GM12892 (cell line): ENCODE measurements around the gene SH3RF3.

ENCODE experiments used
- POLR2A ChIP-seq: IDR thresholded peaks from 2 replicates; pipeline ENCODE4 v1.6.1; 2011; ENCODE audit warnings: low read depth, low read length, control low read depth
- POLR2AphosphoS5 ChIP-seq: IDR thresholded peaks from 2 replicates; pipeline ENCODE4 v1.6.1; 2011; ENCODE audit warnings: low read depth, low read length, control low read depth

DNA sequence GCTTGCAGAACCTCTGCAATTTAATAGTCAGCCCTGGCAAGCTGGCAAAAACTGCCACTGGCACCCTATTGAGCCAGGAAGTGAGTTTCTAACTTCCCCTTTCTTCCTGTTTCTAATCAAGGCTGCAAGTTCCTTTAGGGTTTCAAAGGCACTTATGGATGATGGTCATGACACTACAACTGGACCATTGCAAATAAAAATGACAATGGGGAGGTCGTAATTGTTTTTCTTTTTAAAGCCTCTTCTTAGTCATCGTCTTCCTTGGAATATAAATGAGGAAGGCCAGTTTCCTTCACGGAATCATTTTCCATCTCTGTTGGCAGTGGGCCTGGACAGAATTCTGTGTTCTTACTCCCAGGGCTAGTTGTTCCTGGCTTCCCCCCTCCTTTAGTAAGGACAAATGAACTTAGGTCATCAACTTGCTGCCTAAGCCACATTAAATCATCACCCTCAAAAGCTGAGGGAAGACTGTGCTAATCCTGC lies 35.8 kb downstream of the SH3RF3 start:
- TF ChIP-seq POLR2AphosphoS5 (no peak), POLR2A (no peak)
